Upper lobe of left lung (tissue), 4 donors: ENCODE measurements around the gene LRBA.

Source experiments
- POLR2A ChIP-seq, 4 donors: fragments of 450-650 bp; IDR thresholded peaks; one replicate each; pipeline ENCODE4 v1.5.1; 2016 to 2017; ENCODE audit warnings: antibody characterized with exemption in 4 of 4, mild to moderate bottlenecking in 2 of 4
- POLR2AphosphoS5 ChIP-seq, 2 donors: sonication (generic); formaldehyde crosslinking; IDR thresholded peaks; one replicate each; pipeline ENCODE4 v1.5.1; 2017; ENCODE audit warnings: antibody characterized with exemption in 2 of 2
- TF ChIP-seq, protein P1 (sequence below), 6 experiments: fragments of 450-650 bp in 4 of 6; fragments of 200-600 bp in 2 of 6; sonication (generic) in 2 of 6; IDR thresholded peaks; one replicate each; pipeline ENCODE4 v1.5.1; 2016 to 2019; ENCODE audit warnings: antibody characterized with exemption in 6 of 6

DNA sequence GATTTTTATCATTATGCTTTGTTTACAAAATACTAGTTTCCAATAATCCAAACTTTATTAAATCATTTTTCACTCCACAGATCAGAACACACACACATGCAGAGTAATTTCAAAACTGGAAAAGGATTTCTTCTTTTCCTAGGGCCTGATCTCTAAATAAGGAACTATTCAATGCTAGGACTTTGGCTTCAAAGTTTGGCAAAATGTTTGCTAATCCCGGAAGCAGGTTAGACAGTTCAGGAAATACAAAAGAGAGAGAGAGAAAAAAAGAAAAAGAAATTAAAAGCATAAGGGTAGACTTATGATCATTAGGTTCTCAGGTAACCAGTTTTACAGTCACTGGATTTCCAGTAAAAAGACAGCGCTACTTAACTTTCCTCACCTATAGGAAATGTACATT is 725.9 kb downstream of the LRBA start:
- TF ChIP-seq, protein P1, sequence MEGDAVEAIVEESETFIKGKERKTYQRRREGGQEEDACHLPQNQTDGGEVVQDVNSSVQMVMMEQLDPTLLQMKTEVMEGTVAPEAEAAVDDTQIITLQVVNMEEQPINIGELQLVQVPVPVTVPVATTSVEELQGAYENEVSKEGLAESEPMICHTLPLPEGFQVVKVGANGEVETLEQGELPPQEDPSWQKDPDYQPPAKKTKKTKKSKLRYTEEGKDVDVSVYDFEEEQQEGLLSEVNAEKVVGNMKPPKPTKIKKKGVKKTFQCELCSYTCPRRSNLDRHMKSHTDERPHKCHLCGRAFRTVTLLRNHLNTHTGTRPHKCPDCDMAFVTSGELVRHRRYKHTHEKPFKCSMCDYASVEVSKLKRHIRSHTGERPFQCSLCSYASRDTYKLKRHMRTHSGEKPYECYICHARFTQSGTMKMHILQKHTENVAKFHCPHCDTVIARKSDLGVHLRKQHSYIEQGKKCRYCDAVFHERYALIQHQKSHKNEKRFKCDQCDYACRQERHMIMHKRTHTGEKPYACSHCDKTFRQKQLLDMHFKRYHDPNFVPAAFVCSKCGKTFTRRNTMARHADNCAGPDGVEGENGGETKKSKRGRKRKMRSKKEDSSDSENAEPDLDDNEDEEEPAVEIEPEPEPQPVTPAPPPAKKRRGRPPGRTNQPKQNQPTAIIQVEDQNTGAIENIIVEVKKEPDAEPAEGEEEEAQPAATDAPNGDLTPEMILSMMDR (IDR thresholded peaks at IDR 0.05): no peak
- TF ChIP-seq POLR2AphosphoS5 (IDR thresholded peaks at IDR 0.05) (no peak), POLR2A (IDR thresholded peaks at IDR 0.05) (no peak)
